Epithelial cell of prostate (primary cell): ENCODE data around the gene MALRD1.

Experiments
- DNase-seq: peaks from one replicate; pipeline ENCODE4 v3.0.0-alpha.2; 2011; ENCODE audit warnings: low read depth, low spot score
- H3K27ac ChIP-seq: fragments of 450-650 bp; 2 replicates; pipeline ENCODE4 v1.5.1; 2017; ENCODE audit warnings: mild to moderate bottlenecking

Gene MALRD1

GRCh38 chr10:19098803-19099202 is 50.2 kb downstream of the MALRD1 start:
- H3K27ac ChIP-seq = no peak overlapping the region
- DNase-seq = no peak

DNA sequence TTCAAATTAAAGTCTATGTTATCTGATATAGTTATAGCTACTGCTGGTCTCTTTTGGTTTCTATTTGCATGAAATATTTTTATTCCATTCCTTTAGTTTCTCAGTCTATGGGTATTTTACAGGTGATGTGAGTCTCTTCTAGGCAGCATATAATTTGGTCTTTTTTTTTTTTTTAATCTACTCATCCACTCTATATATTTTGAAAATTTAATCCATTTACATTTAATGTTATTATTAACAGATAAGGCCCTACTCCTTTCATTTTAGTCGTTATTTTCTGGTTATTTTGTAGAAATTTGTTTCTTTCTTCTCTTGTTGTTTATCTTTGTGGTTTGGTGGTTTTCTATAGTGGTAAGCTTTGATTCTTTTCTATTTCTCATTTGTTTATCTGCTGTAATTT is 58.8 kb downstream of the MALRD1 start:
- no peak for DNase-seq
- H3K27ac ChIP-seq = no peak overlapping the region

DNA sequence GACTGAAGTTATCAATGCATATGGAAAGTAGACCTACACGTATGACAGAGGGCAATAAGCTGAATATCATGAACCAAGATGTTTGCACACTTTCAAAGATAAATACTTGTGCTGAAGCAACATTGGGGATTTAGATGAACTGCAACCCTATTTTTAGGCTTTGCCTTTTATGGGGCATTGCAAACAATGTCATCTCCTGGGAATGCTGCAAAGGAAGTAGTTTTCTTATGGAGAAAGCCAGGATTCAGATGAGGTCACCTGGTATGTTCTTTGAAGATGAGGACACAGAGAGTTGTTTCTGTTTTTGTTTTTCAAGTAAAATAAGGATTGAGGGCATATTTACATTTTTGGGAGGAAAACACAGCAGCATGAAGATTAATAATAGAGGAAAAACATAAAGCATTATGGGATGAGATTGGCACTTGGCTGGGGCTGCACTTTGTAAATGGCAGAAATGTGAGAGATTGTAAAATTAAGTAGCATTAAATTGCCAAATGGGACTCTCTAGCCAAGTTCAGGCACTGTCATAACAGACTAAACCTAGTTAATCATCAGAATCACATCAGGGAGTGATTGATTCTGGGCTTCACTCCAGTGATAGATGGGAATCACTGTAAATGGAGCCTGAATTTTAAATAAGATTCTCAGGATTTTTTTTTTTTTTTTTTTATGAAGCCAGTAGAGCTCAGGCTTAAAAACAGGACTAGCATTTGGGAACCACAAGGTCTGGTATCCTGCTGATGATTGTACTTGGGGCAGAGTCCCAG is 63.1 kb downstream of the MALRD1 start:
- DNase-seq = no peak
- no peak overlapping the region for H3K27ac ChIP-seq

GRCh38 chr10:19117438-19117837 is 68.8 kb downstream of the MALRD1 start:
- no peak for DNase-seq
- no peak overlapping the region for H3K27ac ChIP-seq

DNA sequence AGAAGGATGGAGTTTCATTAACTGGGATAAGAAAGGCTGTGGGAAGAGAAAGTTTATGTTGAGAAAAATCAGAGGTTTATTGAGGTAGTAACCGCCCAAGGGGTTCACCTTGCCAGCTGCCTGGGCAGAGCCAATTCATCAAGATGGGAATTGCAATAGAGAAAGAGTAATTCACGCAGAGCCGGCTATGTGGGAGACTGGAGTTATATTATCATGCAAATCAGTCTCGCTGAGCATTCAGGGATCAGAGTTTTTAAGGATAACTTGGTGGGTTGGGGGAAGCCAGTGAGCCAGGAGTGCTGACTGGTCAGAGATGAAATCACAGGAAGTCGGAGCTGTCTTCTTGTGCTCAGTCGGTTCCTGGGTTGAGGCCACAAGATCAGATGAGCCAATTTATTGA is 70.6 kb downstream of the MALRD1 start:
- H3K27ac ChIP-seq = no peak overlapping the region
- no peak for DNase-seq

GRCh38 chr10:19120381-19120908 is 71.8 kb downstream of the MALRD1 start:
- no peak for DNase-seq
- no peak overlapping the region for H3K27ac ChIP-seq

- no peak overlapping the region for H3K27ac ChIP-seq
- DNase-seq = no peak
Observed at GRCh38 chr10:19133992-19134391, 85.4 kb downstream of the MALRD1 start.

GRCh38 chr10:19142967-19143366 is 94.4 kb downstream of the MALRD1 start:
- no peak for DNase-seq
- H3K27ac ChIP-seq = no peak overlapping the region

- DNase-seq = no peak
- no peak overlapping the region for H3K27ac ChIP-seq
Observed at GRCh38 chr10:19144206-19144605, 95.6 kb downstream of the MALRD1 start.

- DNase-seq = no peak
- H3K27ac ChIP-seq = no peak overlapping the region
Observed at GRCh38 chr10:19154375-19154774, 105.8 kb downstream of the MALRD1 start.

DNA sequence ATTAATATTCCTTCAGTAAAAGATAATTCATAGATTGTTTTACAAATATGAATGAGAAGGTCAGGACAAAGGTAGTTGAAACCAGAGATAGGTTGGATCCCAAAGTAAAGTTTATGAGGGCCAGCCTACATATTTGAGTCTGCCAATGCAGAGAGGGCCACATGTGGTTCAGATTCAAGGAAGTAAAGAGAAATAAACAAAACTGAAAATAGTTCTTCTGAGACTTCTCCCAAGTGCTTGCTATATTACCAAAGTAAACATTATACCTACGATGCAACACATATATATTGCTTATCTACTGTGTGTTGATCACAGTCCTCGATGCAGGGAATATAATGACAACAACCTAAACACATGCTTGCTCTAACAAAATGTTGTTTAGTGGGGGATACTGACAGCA is 109.8 kb downstream of the MALRD1 start:
- DNase-seq = no peak
- H3K27ac ChIP-seq = no peak overlapping the region

GRCh38 chr10:19158870-19159269 is 110.3 kb downstream of the MALRD1 start:
- H3K27ac ChIP-seq = no peak overlapping the region
- DNase-seq = no peak

- H3K27ac ChIP-seq = no peak overlapping the region
- peak; percentile 1 for DNase-seq
Observed at GRCh38 chr10:19164461-19164860, 115.9 kb downstream of the MALRD1 start.

- H3K27ac ChIP-seq = no peak overlapping the region
- no peak for DNase-seq
Observed at GRCh38 chr10:19168584-19168983, 120.0 kb downstream of the MALRD1 start.

GRCh38 chr10:19169041-19169440 is 120.4 kb downstream of the MALRD1 start:
- no peak for DNase-seq

GRCh38 chr10:19169684-19170083 is 121.1 kb downstream of the MALRD1 start:
- DNase-seq = no peak

More at GRCh38 chr10:19169041-19169440, 120.4 kb downstream of the MALRD1 start:
- no peak overlapping the region for H3K27ac ChIP-seq

GRCh38 chr10:19178675-19179074 is 130.1 kb downstream of the MALRD1 start:
- no peak for DNase-seq
- H3K27ac ChIP-seq = no peak overlapping the region

More at GRCh38 chr10:19169684-19170083, 121.1 kb downstream of the MALRD1 start:
- H3K27ac ChIP-seq = no peak overlapping the region

GRCh38 chr10:19184891-19185290 is 136.3 kb downstream of the MALRD1 start:
- H3K27ac ChIP-seq = no peak overlapping the region
- no peak for DNase-seq

DNA sequence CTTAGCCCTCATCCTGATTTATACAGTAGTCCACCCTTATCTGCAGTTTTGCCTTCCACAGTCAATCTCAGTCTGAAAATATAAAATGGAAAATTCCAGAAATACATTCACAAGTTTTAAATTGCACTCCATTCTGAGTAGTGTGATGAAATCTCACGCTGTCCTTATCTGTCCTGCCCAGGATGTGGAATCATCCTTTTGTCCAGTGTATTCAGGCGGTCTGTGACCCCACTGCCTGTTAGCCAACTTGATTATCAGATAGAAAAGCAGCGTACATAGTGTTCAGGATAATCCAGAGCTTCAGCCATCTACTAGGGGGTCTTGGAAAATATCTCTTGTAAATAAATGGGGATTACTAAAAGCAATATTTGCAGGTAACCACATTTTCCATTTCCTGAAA is 146.3 kb downstream of the MALRD1 start:
- H3K27ac ChIP-seq = no peak overlapping the region
- DNase-seq = no peak

GRCh38 chr10:19195698-19196097 is 147.1 kb downstream of the MALRD1 start:
- DNase-seq = no peak
- H3K27ac ChIP-seq = no peak overlapping the region

DNA sequence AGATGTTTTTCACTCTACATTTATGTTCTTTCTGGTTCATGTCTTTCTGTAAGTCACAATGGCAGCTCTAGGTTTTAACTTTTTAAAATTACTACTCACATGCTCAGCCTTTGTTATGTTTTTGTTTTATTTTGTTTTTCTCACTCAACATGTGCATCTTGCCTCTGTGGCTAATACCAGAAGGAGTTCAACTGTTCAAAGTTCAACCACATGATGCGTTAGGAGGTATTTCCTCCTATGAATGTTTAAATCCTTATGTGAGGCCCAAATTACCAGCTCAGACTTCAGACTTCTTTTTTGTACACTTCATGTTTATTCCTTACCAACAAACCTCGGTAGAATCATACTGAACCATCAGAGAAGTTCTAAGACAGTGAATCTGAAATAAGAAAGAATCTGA is 151.6 kb downstream of the MALRD1 start:
- DNase-seq = no peak
- no peak overlapping the region for H3K27ac ChIP-seq
